Retina (tissue), 1 donor: ENCODE data around the gene TRAPPC10.

Source experiments
- DNase-seq: peaks from one replicate; pipeline ENCODE4 v3.0.0-alpha.2; 2016

TRAPPC10 gene

GRCh38 chr21:44047996-44048560 is 36.0 kb downstream of the TRAPPC10 start:
- no peak for DNase-seq

- DNase-seq: no peak
Observed at GRCh38 chr21:44049182-44049581, 37.1 kb downstream of the TRAPPC10 start.

GRCh38 chr21:44049606-44050005 is 37.5 kb downstream of the TRAPPC10 start:
- no peak for DNase-seq

GRCh38 chr21:44050276-44050675 is 38.2 kb downstream of the TRAPPC10 start:
- no peak for DNase-seq

GRCh38 chr21:44051462-44051941 is 39.4 kb downstream of the TRAPPC10 start:
- DNase-seq: peak; percentile 51

GRCh38 chr21:44052071-44052829 is 40.1 kb downstream of the TRAPPC10 start:
- DNase-seq: no peak

- DNase-seq: no peak
Observed at GRCh38 chr21:44052830-44053226, 40.7 kb downstream of the TRAPPC10 start.

GRCh38 chr21:44053567-44053966 is 41.5 kb downstream of the TRAPPC10 start:
- DNase-seq: no peak

- DNase-seq: no peak
Observed at GRCh38 chr21:44054710-44055109, 42.6 kb downstream of the TRAPPC10 start.

- no peak for DNase-seq
Observed at GRCh38 chr21:44057055-44057454, 44.9 kb downstream of the TRAPPC10 start.

- no peak for DNase-seq
Observed at GRCh38 chr21:44057960-44058651, 46.0 kb downstream of the TRAPPC10 start.

GRCh38 chr21:44058652-44058964 is 46.5 kb downstream of the TRAPPC10 start:
- no peak for DNase-seq

GRCh38 chr21:44058981-44059380 is 46.9 kb downstream of the TRAPPC10 start:
- no peak for DNase-seq

- DNase-seq: no peak
Observed at GRCh38 chr21:44059710-44060109, 47.6 kb downstream of the TRAPPC10 start.

GRCh38 chr21:44062380-44062779 is 50.3 kb downstream of the TRAPPC10 start:
- DNase-seq: no peak

GRCh38 chr21:44063151-44063912 is 51.2 kb downstream of the TRAPPC10 start:
- no peak for DNase-seq

- DNase-seq: no peak
Observed at GRCh38 chr21:44064852-44065403, 52.8 kb downstream of the TRAPPC10 start.

- DNase-seq: no peak
Observed at GRCh38 chr21:44065428-44065827, 53.3 kb downstream of the TRAPPC10 start.

GRCh38 chr21:44066116-44066515 is 54.0 kb downstream of the TRAPPC10 start:
- DNase-seq: no peak

GRCh38 chr21:44067011-44067839 is 55.1 kb downstream of the TRAPPC10 start:
- DNase-seq: no peak

- DNase-seq: no peak
Observed at GRCh38 chr21:44070391-44070790, 58.3 kb downstream of the TRAPPC10 start.
